IPS-18a (cell line): Measurements from ENCODE around the gene DNMBP.
"Not testable (repeated sequence)": the region's sequence is repeated elsewhere in the genome, so short reads cannot be mapped to it uniquely, and the experiment has no call there.

Experiments
- H3K27ac ChIP-seq: one replicate; pipeline ENCODE4 v1.5.1; 2013; ENCODE audit warnings: low read length
- H3K27me3 ChIP-seq: one replicate; pipeline ENCODE4 v1.6.1; 2013; ENCODE audit warnings: mild to moderate bottlenecking, low read length; ENCODE audit not compliant: control insufficient read depth, insufficient read depth
- H3K36me3 ChIP-seq: one replicate; pipeline ENCODE4 v1.6.1; 2013; ENCODE audit warnings: low read depth, low read length; ENCODE audit not compliant: control insufficient read depth
- H3K4me1 ChIP-seq: one replicate; pipeline ENCODE4 v1.6.1; 2013; ENCODE audit warnings: low read depth, low read length; ENCODE audit not compliant: control insufficient read depth
- H3K4me3 ChIP-seq: one replicate; pipeline ENCODE4 v1.5.1; 2013; ENCODE audit warnings: low read length
- H3K9ac ChIP-seq: one replicate; pipeline ENCODE4 v1.6.1; 2013; ENCODE audit warnings: mild to moderate bottlenecking, low read length, moderate library complexity
- H3K9me3 ChIP-seq: one replicate; pipeline ENCODE4 v1.6.1; 2013; ENCODE audit warnings: low read depth, low read length; ENCODE audit not compliant: control insufficient read depth

The DNMBP gene

DNA sequence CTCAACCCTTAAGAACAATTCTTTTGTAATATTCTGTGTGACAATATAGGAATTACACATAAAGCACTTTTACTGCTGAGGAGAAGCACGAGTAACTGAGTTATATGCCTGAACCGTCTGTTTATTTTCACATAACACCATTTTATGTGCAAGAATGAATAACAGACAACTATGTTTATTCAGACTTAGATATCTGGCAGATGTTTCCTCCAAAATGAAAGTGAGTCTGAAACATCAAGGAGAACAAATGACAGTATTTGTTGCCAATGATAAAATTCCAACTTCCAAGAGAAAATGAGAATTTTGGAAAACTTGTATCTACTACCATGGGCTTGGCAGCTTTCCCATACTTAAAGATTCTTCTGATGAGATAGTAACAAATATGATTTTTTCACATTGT is 51.4 kb downstream of the DNMBP start:
- H3K4me1 ChIP-seq: no peaks in the 10 kb centered on the region
- H3K4me3 ChIP-seq: no peak overlapping the region
- H3K36me3 ChIP-seq: no peaks in the 10 kb centered on the region
- H3K27ac ChIP-seq: no peak overlapping the region
- no peaks in the 10 kb centered on the region for H3K27me3 ChIP-seq
- no peaks in the 10 kb centered on the region for H3K9me3 ChIP-seq
- H3K9ac ChIP-seq: no peak overlapping the region

DNA sequence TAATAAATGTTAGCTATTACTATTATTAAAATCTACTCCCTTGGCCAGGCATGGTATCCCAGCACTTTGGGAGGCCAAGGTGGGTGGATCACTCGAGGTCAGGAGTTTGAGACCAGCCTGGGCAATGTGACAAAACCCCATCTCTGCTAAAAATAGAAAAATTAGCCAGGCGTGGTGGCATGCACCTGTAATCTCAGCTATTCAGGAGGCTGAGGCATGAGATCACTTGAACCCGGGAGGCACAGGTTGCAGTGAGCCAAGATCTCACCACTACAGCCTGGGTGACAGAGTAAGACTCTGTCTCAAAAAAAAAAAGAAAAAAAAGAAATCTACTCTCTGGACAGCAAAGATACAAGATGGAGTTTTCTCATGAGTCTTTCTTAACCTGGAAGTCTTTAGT is 56.2 kb downstream of the DNMBP start:
- not testable (repeated sequence) for H3K9ac ChIP-seq, H3K27me3 ChIP-seq, H3K9me3 ChIP-seq, H3K4me3 ChIP-seq, H3K4me1 ChIP-seq, H3K36me3 ChIP-seq, H3K27ac ChIP-seq

DNA sequence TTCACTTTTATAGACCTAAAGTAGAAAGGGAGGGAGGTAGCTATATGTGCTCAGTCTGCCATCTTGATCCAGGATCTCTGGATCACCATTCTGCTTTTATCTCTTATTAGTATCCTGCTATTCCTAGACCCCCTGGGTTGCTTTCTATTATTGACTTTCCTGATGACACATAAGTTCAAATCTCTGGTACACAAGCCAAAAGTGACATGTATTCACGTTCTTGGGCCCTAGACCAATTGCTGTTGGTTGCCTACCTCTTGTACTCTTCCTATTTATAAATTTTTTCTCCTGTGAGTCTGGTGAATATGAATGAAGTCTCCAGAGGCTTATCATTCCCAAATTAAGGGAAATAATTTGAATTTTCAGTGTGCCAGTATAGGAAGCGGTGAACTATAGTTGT is 56.9 kb downstream of the DNMBP start:
- Histone ChIP-seq H3K4me3 (no peak overlapping the region), H3K36me3 (no peaks in the 10 kb centered on the region), H3K27ac (no peak overlapping the region), H3K27me3 (no peaks in the 10 kb centered on the region), H3K4me1 (no peaks in the 10 kb centered on the region), H3K9me3 (peaks cover 3% of the 10 kb centered on the region), H3K9ac (no peak overlapping the region)

DNA sequence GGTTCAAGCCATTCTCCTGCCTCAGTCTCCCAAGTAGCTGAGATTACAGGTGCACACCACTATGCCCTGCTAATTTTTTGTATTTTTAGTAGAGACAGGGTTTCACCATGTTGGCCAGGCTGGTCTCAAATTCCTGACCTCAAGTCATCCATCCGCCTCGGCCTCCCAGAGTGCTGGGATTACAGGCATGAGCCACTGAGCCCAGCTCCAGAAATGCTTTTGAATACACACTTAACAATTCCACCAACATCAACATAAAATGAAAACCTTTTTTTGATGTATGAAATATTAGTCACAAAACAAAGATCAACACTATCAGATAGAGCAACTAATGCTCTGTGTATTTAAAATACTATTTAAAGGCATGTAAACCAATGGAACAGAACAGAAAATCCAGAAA is 63.7 kb downstream of the DNMBP start:
- H3K27ac ChIP-seq, H3K36me3 ChIP-seq: not testable (repeated sequence)

DNA sequence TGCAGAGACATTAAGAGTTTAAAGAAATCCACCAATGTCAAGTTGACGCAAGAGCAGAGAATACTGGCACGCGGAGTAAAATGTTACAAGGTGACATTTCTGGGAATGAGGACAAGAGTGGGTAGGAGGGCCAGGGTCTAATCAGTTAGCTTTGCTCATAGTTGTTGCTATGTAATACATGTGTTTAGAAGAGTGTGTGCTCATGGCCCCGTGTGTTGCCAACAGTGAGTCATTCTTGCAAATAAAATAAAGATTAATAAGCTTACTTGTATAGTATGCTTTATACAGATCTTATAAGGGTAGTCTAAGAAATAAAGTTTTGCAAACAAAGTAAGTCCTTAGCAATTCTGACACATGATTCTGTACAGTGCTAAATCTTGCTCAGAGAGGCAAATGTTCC is 64.5 kb downstream of the DNMBP start:
- Histone ChIP-seq H3K4me1 (no peaks in the 10 kb centered on the region), H3K27me3 (no peaks in the 10 kb centered on the region), H3K36me3 (no peaks in the 10 kb centered on the region), H3K9ac (no peak overlapping the region), H3K27ac (no peak overlapping the region), H3K9me3 (no peaks in the 10 kb centered on the region), H3K4me3 (no peak overlapping the region)

More for the DNA sequence above, 63.7 kb downstream of the DNMBP start:
- not testable (repeated sequence) for H3K9ac ChIP-seq, H3K4me3 ChIP-seq, H3K27me3 ChIP-seq, H3K4me1 ChIP-seq, H3K9me3 ChIP-seq

DNA sequence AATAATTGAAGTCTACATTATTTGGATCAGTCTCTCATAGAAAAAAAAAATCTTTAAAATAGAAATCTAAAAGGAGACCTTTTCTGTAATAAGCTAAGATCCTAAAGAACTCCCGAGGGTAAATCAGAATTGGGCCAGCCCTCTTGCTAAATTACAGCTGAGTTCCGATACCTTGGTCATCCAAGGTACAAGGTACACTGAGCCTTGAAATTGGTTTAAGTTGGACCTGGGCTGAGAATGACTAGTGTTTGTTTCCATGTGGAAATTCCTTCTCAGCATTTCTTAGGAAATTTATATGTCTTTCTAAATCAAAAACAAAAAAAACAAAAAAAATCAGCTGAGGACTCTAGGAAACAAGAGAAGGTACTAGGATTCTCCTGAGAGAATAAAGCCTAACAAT is 64.9 kb downstream of the DNMBP start:
- no peaks in the 10 kb centered on the region for H3K9me3 ChIP-seq
- H3K27ac ChIP-seq: no peak overlapping the region
- H3K9ac ChIP-seq: no peak overlapping the region
- no peaks in the 10 kb centered on the region for H3K27me3 ChIP-seq
- H3K4me3 ChIP-seq: no peak overlapping the region
- H3K36me3 ChIP-seq: no peaks in the 10 kb centered on the region
- no peaks in the 10 kb centered on the region for H3K4me1 ChIP-seq

DNA sequence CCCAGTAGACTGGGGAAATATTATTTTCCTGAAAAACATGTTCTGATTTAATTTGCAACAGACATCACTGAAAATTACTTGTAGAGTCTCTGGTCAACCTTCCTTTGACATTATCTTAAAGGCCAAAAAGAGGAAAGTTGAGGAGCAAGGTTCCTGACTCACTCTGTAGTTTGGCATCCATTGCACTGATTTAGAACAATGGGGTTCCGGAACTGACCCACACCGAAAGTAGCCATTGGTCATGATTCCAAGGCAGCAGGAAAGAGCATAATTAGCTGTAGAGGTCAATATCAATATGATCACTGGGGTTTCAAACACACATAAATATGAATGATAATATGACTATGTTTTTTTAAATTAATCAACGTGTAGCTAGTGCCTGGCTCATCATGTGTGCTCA is 65.8 kb downstream of the DNMBP start:
- Histone ChIP-seq H3K4me1 (no peaks in the 10 kb centered on the region), H3K27me3 (no peaks in the 10 kb centered on the region), H3K27ac (no peak overlapping the region), H3K9ac (no peak overlapping the region), H3K4me3 (no peak overlapping the region), H3K36me3 (no peaks in the 10 kb centered on the region), H3K9me3 (no peaks in the 10 kb centered on the region)

DNA sequence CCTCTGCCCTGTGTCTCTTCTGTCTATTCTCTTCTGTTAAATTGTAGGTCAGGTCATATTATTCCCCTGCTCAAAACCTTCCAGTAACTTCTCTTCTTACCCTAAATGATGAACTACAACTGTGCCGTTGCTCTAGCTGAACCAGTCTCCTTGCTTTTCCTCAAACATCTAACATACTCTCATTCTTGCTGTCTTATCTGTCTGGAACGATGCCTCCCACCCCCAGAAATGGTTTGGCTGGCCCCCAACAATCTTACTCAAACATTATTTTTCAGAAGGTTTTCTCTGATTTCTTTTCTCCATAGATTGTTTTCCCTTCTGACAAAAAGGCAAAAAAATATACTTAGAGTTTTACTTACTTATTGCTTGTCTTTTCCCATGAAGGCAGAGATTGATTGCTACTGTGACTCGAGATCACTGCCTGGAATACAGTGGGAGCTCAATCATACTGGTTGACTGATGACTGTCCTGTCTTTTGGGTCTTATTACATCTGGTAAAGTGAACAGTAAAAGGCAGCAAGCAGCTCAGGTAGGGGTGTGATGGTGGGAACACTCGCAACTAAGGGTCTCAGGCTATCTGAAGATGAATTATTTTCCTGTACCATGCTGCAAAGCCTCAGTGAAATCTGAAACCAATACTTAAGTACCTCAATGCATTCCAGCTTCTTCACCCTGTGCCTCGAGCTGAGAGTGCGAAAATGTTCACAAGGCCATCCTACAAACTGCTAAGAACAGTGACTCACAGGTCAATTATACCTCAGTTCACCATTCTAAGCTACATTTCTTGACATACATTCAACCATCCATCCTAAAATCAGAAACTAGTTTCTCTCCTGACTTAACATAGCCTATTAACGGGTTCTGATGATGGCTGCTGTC is 67.6 kb downstream of the DNMBP start:
- H3K4me1 ChIP-seq: no peaks in the 10 kb centered on the region
- H3K4me3 ChIP-seq: no peak overlapping the region
- no peaks in the 10 kb centered on the region for H3K27me3 ChIP-seq
- no peak overlapping the region for H3K9ac ChIP-seq
- no peaks in the 10 kb centered on the region for H3K9me3 ChIP-seq
- H3K27ac ChIP-seq: no peak overlapping the region
- H3K36me3 ChIP-seq: no peaks in the 10 kb centered on the region

DNA sequence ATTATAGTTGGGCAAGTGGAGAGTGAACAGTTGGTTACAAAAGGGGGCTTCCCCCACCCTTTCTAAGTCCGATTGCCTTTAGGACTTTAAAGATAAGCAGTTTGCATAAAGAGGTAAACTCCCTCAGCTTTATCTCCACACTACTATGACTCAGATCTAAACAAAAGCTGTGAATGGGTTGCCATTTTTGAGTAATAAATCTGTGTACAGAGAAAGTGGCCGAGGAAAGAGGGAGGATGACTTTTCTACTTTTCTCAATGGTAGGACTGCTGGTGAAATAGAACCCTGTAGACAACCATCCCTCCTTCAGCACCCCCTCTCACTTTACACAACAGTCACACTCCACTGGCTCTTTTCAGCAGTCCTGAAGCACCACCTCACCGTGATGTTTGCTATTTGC is 71.2 kb downstream of the DNMBP start:
- no peak overlapping the region for H3K27ac ChIP-seq
- H3K9me3 ChIP-seq: no peaks in the 10 kb centered on the region
- H3K36me3 ChIP-seq: no peaks in the 10 kb centered on the region
- no peaks in the 10 kb centered on the region for H3K27me3 ChIP-seq
- H3K4me3 ChIP-seq: no peak overlapping the region
- H3K9ac ChIP-seq: no peak overlapping the region
- no peaks in the 10 kb centered on the region for H3K4me1 ChIP-seq

DNA sequence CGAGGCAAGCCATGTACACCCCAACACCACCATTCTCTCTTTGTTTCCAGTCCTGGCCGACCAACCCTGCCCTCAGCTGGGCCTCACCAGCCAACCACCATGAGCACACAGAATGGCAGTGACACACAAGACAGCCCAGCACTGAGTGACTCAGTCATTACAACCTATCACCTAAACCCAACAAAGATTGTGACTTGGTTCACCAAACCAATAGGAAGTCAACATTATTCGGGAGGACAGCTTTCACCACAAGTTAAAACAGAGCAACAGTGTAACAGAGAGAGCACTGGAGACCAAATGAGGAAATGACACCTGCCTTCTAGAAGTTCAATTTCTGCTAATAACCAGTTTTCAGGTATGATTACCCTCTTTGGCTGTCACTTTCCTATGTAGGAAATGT is 72.1 kb downstream of the DNMBP start:
- no peak overlapping the region for H3K9ac ChIP-seq
- no peaks in the 10 kb centered on the region for H3K36me3 ChIP-seq
- H3K4me1 ChIP-seq: no peaks in the 10 kb centered on the region
- no peaks in the 10 kb centered on the region for H3K9me3 ChIP-seq
- H3K27ac ChIP-seq: no peak overlapping the region
- no peak overlapping the region for H3K4me3 ChIP-seq
- no peaks in the 10 kb centered on the region for H3K27me3 ChIP-seq

DNA sequence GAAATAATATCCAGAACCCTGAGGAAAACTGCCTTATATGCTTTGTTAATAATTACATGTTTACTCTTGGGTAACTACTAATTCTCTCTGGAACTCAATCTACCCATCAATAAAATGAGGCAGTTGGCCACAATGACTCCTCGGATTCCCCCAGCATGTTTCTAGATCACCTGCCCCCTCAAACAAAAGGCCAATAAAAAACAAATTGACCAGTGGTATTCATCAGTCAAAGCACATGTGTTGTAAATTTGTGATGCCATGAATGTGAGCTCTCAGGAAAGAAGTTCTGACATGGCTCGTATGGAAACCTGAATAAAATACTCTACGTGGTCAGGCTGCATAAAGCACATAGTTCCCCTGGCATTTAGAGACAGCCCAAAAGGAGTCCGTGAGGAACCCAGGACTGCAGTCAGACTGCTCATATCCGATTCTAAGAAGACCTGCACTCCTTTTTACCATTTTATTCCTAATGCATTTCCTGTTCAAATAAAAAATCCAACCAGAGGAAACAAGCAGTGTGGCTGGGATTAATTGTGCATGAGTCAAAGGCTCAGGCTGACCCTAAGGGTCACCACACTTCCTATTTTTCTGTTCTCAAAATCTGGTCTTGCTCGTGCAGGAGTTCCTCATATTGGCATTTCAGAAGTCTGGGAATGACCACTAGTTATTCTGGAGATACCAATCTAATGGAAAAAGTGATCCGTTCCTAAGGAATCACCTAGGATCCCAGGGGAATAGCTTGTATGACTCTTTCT is 77.4 kb downstream of the DNMBP start:
- peaks cover 19% of the 10 kb centered on the region for H3K4me1 ChIP-seq
- H3K27me3 ChIP-seq, H3K4me3 ChIP-seq, H3K27ac ChIP-seq, H3K36me3 ChIP-seq, H3K9ac ChIP-seq, H3K9me3 ChIP-seq: not testable (repeated sequence)
